Stomach (tissue), 9 donors: ENCODE measurements around the gene CUZD1. TPM values are rescaled to one million over a fixed set of nuclear protein-coding genes. Genes with fewer than 3 reads are reported as not detected.

Experiments
- DNase-seq, 2 donors: peaks; one replicate each; pipeline versions ENCODE4 v3.0.0 to v3.0.0-alpha.2; 2013 to 2019
- H3K27ac ChIP-seq, 5 donors: fragments of 200-600 bp in 4 of 5; sonication (generic) in 4 of 5; one replicate each; pipeline ENCODE4 v1.5.1; 2013 to 2019; ENCODE audit warnings: mild to moderate bottlenecking in 1 of 5, moderate library complexity in 1 of 5
- H3K27me3 ChIP-seq, 3 donors: fragments of 200-600 bp; sonication (generic); one replicate each; pipeline ENCODE4 v1.5.1; 2017 to 2019; ENCODE audit warnings: mixed run types in 1 of 3
- H3K36me3 ChIP-seq, 4 donors: fragments of 200-600 bp; sonication (generic); 1 replicate in 3 of 4; 2 replicates in 1 of 4; pipeline ENCODE4 v1.5.1; 2016 to 2019
- H3K4me1 ChIP-seq, 4 donors: fragments of 200-600 bp; sonication (generic); one replicate each; pipeline ENCODE4 v1.5.1; 2016 to 2019
- H3K4me3 ChIP-seq, 4 donors: fragments of 200-600 bp; sonication (generic) in 3 of 4; one replicate each; pipeline ENCODE4 v1.5.1; 2016 to 2019; ENCODE audit warnings: mild to moderate bottlenecking in 1 of 4
- H3K9me3 ChIP-seq, 4 donors: fragments of 200-600 bp; sonication (generic); one replicate each; pipeline ENCODE4 v1.5.1; 2016 to 2019
- CTCF ChIP-seq, 7 experiments: fragments of 450-650 bp in 4 of 7; fragments of 200-600 bp in 3 of 7; sonication (generic) in 3 of 7; IDR thresholded peaks; one replicate each; pipeline ENCODE4 v1.5.1; 2016 to 2019; ENCODE audit warnings: antibody characterized with exemption in 7 of 7, control low read depth in 2 of 7, mild to moderate bottlenecking in 1 of 7
- EP300 ChIP-seq: sonication (generic); formaldehyde crosslinking; IDR thresholded peaks from one replicate; pipeline ENCODE4 v1.6.1; 2017; ENCODE audit warnings: antibody characterized with exemption
- POLR2A ChIP-seq, 4 donors: fragments of 450-650 bp; IDR thresholded peaks; one replicate each; pipeline ENCODE4 v1.6.1; 2016; ENCODE audit warnings: antibody characterized with exemption in 4 of 4, control low read depth in 2 of 4, mild to moderate bottlenecking in 1 of 4, moderate library complexity in 1 of 4
- POLR2AphosphoS5 ChIP-seq, 3 donors: sonication (generic); formaldehyde crosslinking; IDR thresholded peaks; one replicate each; pipeline ENCODE4 v1.6.1; 2016; ENCODE audit warnings: antibody characterized with exemption in 3 of 3
- WGBS, 5 donors: extraction: QIAGEN DNeasy Blood & Tissue Kit in 3 of 5; methylation state at CpG; one replicate each; pipeline versions ENCODE4 v1.1.5 to v1.1.7; 2013 to 2018; 5-methylcytosine and 5-hydroxymethylcytosine counted together
- intact Hi-C: fragments of 100-400 bp; cut with DNase I; formaldehyde crosslinking; loops from one replicate; pipeline ENCODE4 v1.15.1; 2023; ENCODE audit warnings: low total_unique reads
- polyA plus RNA-seq, 3 donors: library from polyadenylated mRNA; stranded (reverse); fragments of 200-250 nt; gene quantifications; one replicate each; pipeline ENCODE4 v1.2.3, GENCODE V29; 2013
- total RNA-seq, 5 donors: library from RNA; depleted of rRNA; stranded (reverse); fragments of >200 nt; gene quantifications; one replicate each; pipeline versions ENCODE4 v1.1.0 to v1.2.3, GENCODE V29; 2014 to 2016
- donor health status: healthy with polysubstance abuse.
- donor health status: Bipolar disorder and iron deficiency.
- donor health status: healthy.

The CUZD1 gene
- total and polyA plus RNA-seq, 8 donors = 0.44 to 14.1 (median 0.58) TPM; not detected in 2

- H3K4me3 ChIP-seq = no peak overlapping the region
- 84 to 92% (median 89%) methylated on average over 4 of the region's 4 CpGs for WGBS, 5 donors
- intact Hi-C loops = no loop called here
- peaks cover 0 to 10% (median 0%) of the 10 kb centered on the region in 3 donors for H3K27me3 ChIP-seq
- TF ChIP-seq POLR2A (IDR thresholded peaks at IDR 0.05) (no peak), POLR2AphosphoS5 (IDR thresholded peaks at IDR 0.05) (no peak), CTCF (IDR thresholded peaks at IDR 0.05) (no peak), EP300 (no peak)
- no peaks in the 10 kb centered on the region for H3K9me3 ChIP-seq
- no peak for DNase-seq
- H3K36me3 ChIP-seq = peaks cover 0 to 12% (median 9%) of the 10 kb centered on the region in 4 donors
- no peak overlapping the region for H3K27ac ChIP-seq
- H3K4me1 ChIP-seq = no peaks in the 10 kb centered on the region
These were observed 16.9 kb downstream of the CUZD1 start for GRCh38 chr10:122828716-122829255.

DNA sequence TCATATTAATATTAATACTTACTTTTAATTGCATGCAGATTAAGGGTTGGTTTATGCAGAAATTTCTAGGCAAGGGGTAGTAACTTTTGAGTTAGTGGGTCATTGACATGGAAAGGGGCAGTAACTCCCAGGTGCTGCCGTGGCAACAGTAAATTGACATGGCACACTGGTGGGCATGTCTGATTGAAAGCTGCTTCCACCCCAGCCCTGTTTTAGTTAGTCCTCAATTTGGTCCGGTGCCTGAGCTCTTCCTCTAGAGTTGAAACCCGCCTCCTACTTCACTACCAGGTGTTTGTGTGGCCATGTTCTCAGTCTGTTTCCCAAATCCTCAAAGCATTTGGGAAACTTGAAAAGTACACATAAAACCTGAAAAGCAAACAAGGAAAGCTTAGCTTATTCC lies 18.4 kb downstream of the CUZD1 start:
- intact Hi-C loops = no loop called here
- Histone ChIP-seq H3K36me3 (peaks cover 0 to 12% (median 6%) of the 10 kb centered on the region in 4 donors), H3K9me3 (no peaks in the 10 kb centered on the region), H3K4me3 (no peak overlapping the region), H3K4me1 (no peaks in the 10 kb centered on the region), H3K27me3 (peaks cover 0 to 13% (median 0%) of the 10 kb centered on the region in 3 donors), H3K27ac (no peak overlapping the region)
- WGBS, 5 donors = 82 to 90% (median 88%) methylated on average over 3 of the region's 3 CpGs
- TF ChIP-seq POLR2AphosphoS5 (IDR thresholded peaks at IDR 0.05) = no peak
- no peak for TF ChIP-seq CTCF (IDR thresholded peaks at IDR 0.05)
- no peak for TF ChIP-seq EP300
- TF ChIP-seq POLR2A (IDR thresholded peaks at IDR 0.05) = no peak
- no peak for DNase-seq

DNA sequence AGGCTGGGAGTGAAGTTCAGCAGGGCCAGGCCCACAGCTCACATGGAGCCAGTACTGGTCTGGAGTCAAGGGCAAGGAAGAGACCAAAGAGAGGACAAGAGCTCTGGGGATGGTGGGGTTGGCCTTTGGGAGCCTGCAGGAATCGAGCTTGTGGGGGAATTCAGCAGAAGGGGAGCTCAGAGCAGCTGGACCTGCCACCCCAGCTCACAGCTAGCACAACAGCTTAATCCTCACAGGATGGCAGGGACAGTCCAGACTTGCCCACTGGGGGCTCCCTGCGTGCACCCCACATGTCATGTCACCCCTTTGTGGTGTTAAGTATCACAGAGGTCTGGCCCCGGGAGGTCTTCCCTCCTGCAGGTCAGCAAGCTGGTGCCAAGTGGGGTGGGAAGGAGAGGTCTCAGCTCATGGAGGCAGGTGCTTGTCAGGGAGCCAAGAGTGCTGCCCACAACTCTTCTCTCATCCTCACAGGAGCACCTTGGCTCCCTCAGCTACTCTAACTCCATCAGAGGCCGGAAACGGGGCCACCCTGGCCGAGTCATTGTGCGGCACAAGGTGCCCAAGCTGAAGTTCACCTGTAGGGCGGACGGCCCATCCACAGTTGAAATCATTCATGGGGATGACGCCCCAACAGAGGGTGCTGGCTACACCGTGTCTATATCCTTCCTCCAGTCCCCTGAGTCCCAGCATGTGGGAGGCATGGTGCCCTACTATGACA lies 22.5 kb downstream of the CUZD1 start:
- H3K36me3 ChIP-seq = no peaks in the 10 kb centered on the region
- H3K4me3 ChIP-seq = no peak overlapping the region
- peaks cover 0 to 36% (median 6%) of the 10 kb centered on the region in 3 donors for H3K27me3 ChIP-seq
- DNase-seq = no peak
- H3K4me1 ChIP-seq = no peaks in the 10 kb centered on the region
- intact Hi-C loops = no loop called here
- TF ChIP-seq CTCF (IDR thresholded peaks at IDR 0.05) (no peak), EP300 (no peak), POLR2A (IDR thresholded peaks at IDR 0.05) (no peak), POLR2AphosphoS5 (IDR thresholded peaks at IDR 0.05) (no peak)
- 78 to 86% (median 83%) methylated on average over 11 of the region's 11 CpGs for WGBS, 5 donors
- H3K9me3 ChIP-seq = no peaks in the 10 kb centered on the region
- no peak overlapping the region for H3K27ac ChIP-seq

GRCh38 chr10:122821808-122822207 lies 23.8 kb downstream of the CUZD1 start:
- intact Hi-C loops = no loop called here
- 56 to 78% (median 73%) methylated on average over 3 of the region's 3 CpGs for WGBS, 5 donors

More at GRCh38 chr10:122821808-122822207, 23.8 kb downstream of the CUZD1 start:
- no peak for DNase-seq
- no peaks in the 10 kb centered on the region for H3K9me3 ChIP-seq
- TF ChIP-seq CTCF (IDR thresholded peaks at IDR 0.05) (no peak), POLR2AphosphoS5 (IDR thresholded peaks at IDR 0.05) (no peak), EP300 (no peak), POLR2A (IDR thresholded peaks at IDR 0.05) (no peak)
- H3K27me3 ChIP-seq = peaks cover 0 to 47% (median 6%) of the 10 kb centered on the region in 3 donors
- no peaks in the 10 kb centered on the region for H3K36me3 ChIP-seq
- no peaks in the 10 kb centered on the region for H3K4me1 ChIP-seq
- no peak overlapping the region for H3K4me3 ChIP-seq
- H3K27ac ChIP-seq = no peak overlapping the region
